CD4-positive, alpha-beta T cell (primary cell): ENCODE measurements around the gene RHOT1. TPM values are rescaled to one million over a fixed set of nuclear protein-coding genes. Genes with fewer than 3 reads are reported as not detected.

Experiments
- ATAC-seq: fragments of 200-7000 bp; cut with Tn5 transposase; one replicate; pipeline ENCODE4 v1.10.0; 2022; ENCODE audit warnings: mild to moderate bottlenecking; ENCODE audit not compliant: poor library complexity
- CTCF ChIA-PET: fragments of 350-600 bp; sonication (Branson Sonifier 250); formaldehyde crosslinking; loops from one replicate; lab custom pipeline; 2021; ENCODE audit warnings: antibody characterized with exemption, inconsistent platforms; lab: Charles Lee
- POLR2A ChIA-PET: fragments of 350-600 bp; sonication (Branson Sonifier 250); formaldehyde crosslinking; loops from one replicate; lab custom pipeline; 2021; ENCODE audit warnings: antibody characterized with exemption, inconsistent platforms; lab: Charles Lee
- DNase-seq, 14 experiments: peaks; one replicate each; pipeline ENCODE4 v3.0.0-alpha.2; 2013 to 2020; ENCODE audit warnings: mixed read lengths in 2 of 14
- H3K27ac ChIP-seq, 2 donors: one replicate each; pipeline versions ENCODE4 v1.5.1 to v1.7.0; 2013; ENCODE audit warnings: low read length in 2 of 2, low read depth in 1 of 2, mild to moderate bottlenecking in 1 of 2
- H3K27me3 ChIP-seq, 2 experiments: 1 replicate in 1 of 2; 2 replicates in 1 of 2; pipeline versions ENCODE4 v1.6.1 to v1.7.0; 2013; ENCODE audit warnings: low read length in 2 of 2, control low read depth in 1 of 2, mild to moderate bottlenecking in 1 of 2, moderate library complexity in 1 of 2; ENCODE audit not compliant: insufficient read depth in 2 of 2, control insufficient read depth in 1 of 2
- H3K36me3 ChIP-seq: one replicate; pipeline ENCODE4 v1.6.1; 2013; ENCODE audit warnings: low read length, control low read depth; ENCODE audit not compliant: insufficient read depth
- H3K4me1 ChIP-seq: one replicate; pipeline ENCODE4 v1.6.1; 2013; ENCODE audit warnings: low read length, control low read depth; ENCODE audit not compliant: insufficient read depth
- H3K4me3 ChIP-seq: one replicate; pipeline ENCODE4 v1.5.1; 2013; ENCODE audit warnings: mild to moderate bottlenecking, low read length, moderate library complexity
- H3K9me3 ChIP-seq, 2 experiments: 1 replicate in 1 of 2; 2 replicates in 1 of 2; pipeline versions ENCODE4 v1.6.1 to v1.7.0; 2013; ENCODE audit warnings: low read length in 2 of 2, mild to moderate bottlenecking in 2 of 2, control low read depth in 1 of 2, moderate library complexity in 1 of 2; ENCODE audit not compliant: control insufficient read depth in 1 of 2, insufficient read depth in 1 of 2
- H3K27ac Mint-ChIP-seq: one replicate; pipeline ENCODE4 v1.8.0; 2020; ENCODE audit warnings: mixed read lengths
- H3K27me3 Mint-ChIP-seq: one replicate; pipeline ENCODE4 v1.8.0; 2021; ENCODE audit warnings: mixed read lengths
- H3K36me3 Mint-ChIP-seq: one replicate; pipeline ENCODE4 v1.8.0; 2021; ENCODE audit warnings: low read depth, mixed read lengths
- H3K4me1 Mint-ChIP-seq: one replicate; pipeline ENCODE4 v1.8.0; 2021; ENCODE audit warnings: low read depth, mixed read lengths
- H3K4me3 Mint-ChIP-seq: one replicate; pipeline ENCODE4 v1.8.0; 2020; ENCODE audit warnings: mild to moderate bottlenecking, mixed read lengths
- H3K9me3 Mint-ChIP-seq: one replicate; pipeline ENCODE4 v1.8.0; 2020; ENCODE audit warnings: mixed read lengths
- CTCF ChIP-seq: fragments of 200-600 bp; IDR thresholded peaks from one replicate; pipeline ENCODE4 v1.8.0; 2022; ENCODE audit warnings: antibody characterized with exemption, mild to moderate bottlenecking
- intact Hi-C, 2 experiments: fragments of 100-400 bp; cut with DNase I in 1 of 2; cut with micrococcal nuclease in 1 of 2; formaldehyde crosslinking; loops; one replicate each; pipeline versions ENCODE4 v1.15.1 to v1.9.0; 2023 to 2025; cut with DNase I, micrococcal nuclease
- total RNA-seq, 174 experiments: library from RNA in 2 of 174; stranded (reverse) in 2 of 174; gene quantifications; one replicate each; pipeline ENCODE4 v1.2.3 and lab custom pipeline; 2021 to 2026

Gene RHOT1
- total RNA-seq, 2 experiments from 2014 or later, result 12.9 to 13.1 TPM

- Histone ChIP-seq H3K27me3 (peaks cover 15 to 17% of the 10 kb centered on the region in 2 experiments), H3K36me3 (no peaks in the 10 kb centered on the region), H3K4me3 (no peak overlapping the region), H3K9me3 (no peaks in the 10 kb centered on the region), H3K4me1 (peaks cover 3% of the 10 kb centered on the region), H3K27ac (no peak overlapping the region)
- no peak overlapping the region for H3K27ac Mint-ChIP-seq
- no peaks in the 10 kb centered on the region for H3K4me1 Mint-ChIP-seq
- no peak overlapping the region for H3K4me3 Mint-ChIP-seq
- intact Hi-C loops, result no loop called here
- ATAC-seq, result no peak
- H3K36me3 Mint-ChIP-seq, result no peaks in the 10 kb centered on the region
- H3K27me3 Mint-ChIP-seq, result peaks cover 48% of the 10 kb centered on the region
- TF ChIP-seq CTCF, result no peak
- no peaks in the 10 kb centered on the region for H3K9me3 Mint-ChIP-seq
- ChIA-PET CTCF (no interaction called here), POLR2A (no interaction called here)
- no peak for DNase-seq
Observed at GRCh38 chr17:32274101-32274500, 131.8 kb downstream of the RHOT1 start.

GRCh38 chr17:32274643-32275042 is 132.3 kb downstream of the RHOT1 start:
- peaks cover 44% of the 10 kb centered on the region for H3K27me3 Mint-ChIP-seq
- no peaks in the 10 kb centered on the region for H3K9me3 Mint-ChIP-seq
- no peak overlapping the region for H3K4me3 ChIP-seq
- no peak for ATAC-seq
- no peak for TF ChIP-seq CTCF
- ChIA-PET CTCF (no interaction called here), POLR2A (no interaction called here)
- H3K9me3 ChIP-seq, result no peaks in the 10 kb centered on the region
- H3K4me1 ChIP-seq, result peaks cover 3% of the 10 kb centered on the region
- no peaks in the 10 kb centered on the region for H3K36me3 Mint-ChIP-seq
- H3K27ac ChIP-seq, result no peak overlapping the region
- H3K27ac Mint-ChIP-seq, result no peak overlapping the region
- no peak for DNase-seq
- peaks cover 10 to 13% of the 10 kb centered on the region in 2 experiments for H3K27me3 ChIP-seq
- H3K4me3 Mint-ChIP-seq, result no peak overlapping the region
- H3K4me1 Mint-ChIP-seq, result no peaks in the 10 kb centered on the region
- intact Hi-C loops, result no loop called here
- no peaks in the 10 kb centered on the region for H3K36me3 ChIP-seq

Other genes with a start within 250 kb of the RHOT1 start
- 10 to 100 TPM; 16.8 to 17.2 TPM for gene UTP6, start 240.8 kb upstream of the RHOT1 start, total RNA-seq
- gene SUZ12, start 205.5 kb upstream of the RHOT1 start, total RNA-seq, result 10 to 100 TPM; 26.8 to 27.1 TPM
- 10 to 100 TPM; 68.8 to 75.2 TPM for gene LRRC37B, start 135.1 kb upstream of the RHOT1 start, total RNA-seq
- under 1 TPM in 1 of 2 experiments, not detected in 1; 0.08 TPM for gene RHBDL3, start 123.3 kb downstream of the RHOT1 start, total RNA-seq
- gene C17orf75, start 199.7 kb downstream of the RHOT1 start, total RNA-seq, result 10 to 100 TPM; 12.8 to 15.9 TPM
- 100 to 1,000 TPM; 252 to 262 TPM for gene ZNF207, start 207.7 kb downstream of the RHOT1 start, total RNA-seq